Heart left ventricle (tissue), 16 donors: ENCODE results near the gene BHLHA15. TPM values are rescaled to one million over a fixed set of nuclear protein-coding genes. Genes with fewer than 3 reads are reported as not detected.

Source experiments
- ATAC-seq, 4 donors: fragments of 200-7000 bp; cut with Tn5 transposase; one replicate each; pipeline ENCODE4 v1.9.1; 2020 to 2022; ENCODE audit warnings: moderate library complexity in 4 of 4, mild to moderate bottlenecking in 3 of 4, moderate number of reproducible peaks in 1 of 4
- DNase-seq, 5 donors: peaks; one replicate each; pipeline ENCODE4 v3.0.0-alpha.2; 2020
- H3K27ac ChIP-seq, 12 donors: fragments of 200-600 bp; sonication (generic) in 4 of 12; one replicate each; pipeline versions ENCODE4 v1.5.0 to v1.8.0; 2016 to 2022; ENCODE audit warnings: mild to moderate bottlenecking in 2 of 12
- H3K27me3 ChIP-seq, 9 donors: fragments of 200-600 bp; sonication (generic) in 2 of 9; one replicate each; pipeline versions ENCODE4 v1.5.1 to v1.8.0; 2016 to 2022; ENCODE audit warnings: mild to moderate bottlenecking in 3 of 9
- H3K36me3 ChIP-seq, 9 donors: fragments of 200-600 bp; sonication (generic) in 2 of 9; one replicate each; pipeline versions ENCODE4 v1.5.0 to v1.8.0; 2018 to 2022; ENCODE audit warnings: mild to moderate bottlenecking in 2 of 9
- H3K4me1 ChIP-seq, 12 donors: fragments of 200-600 bp; sonication (generic) in 4 of 12; one replicate each; pipeline versions ENCODE4 v1.5.0 to v1.8.0; 2016 to 2022; ENCODE audit warnings: mild to moderate bottlenecking in 3 of 12
- H3K4me3 ChIP-seq, 12 donors: fragments of 200-600 bp; sonication (generic) in 4 of 12; one replicate each; pipeline versions ENCODE4 v1.5.0 to v1.8.0; 2017 to 2022; ENCODE audit warnings: mild to moderate bottlenecking in 9 of 12, moderate library complexity in 4 of 12
- H3K9me3 ChIP-seq, 12 donors: fragments of 200-600 bp; sonication (generic) in 4 of 12; one replicate each; pipeline versions ENCODE4 v1.5.0 to v1.8.0; 2016 to 2022; ENCODE audit warnings: mild to moderate bottlenecking in 1 of 12
- POLR2A ChIP-seq, 2 donors: fragments of 450-650 bp; IDR thresholded peaks; one replicate each; pipeline ENCODE4 v1.6.1; 2017; ENCODE audit warnings: antibody characterized with exemption in 2 of 2, mild to moderate bottlenecking in 2 of 2, moderate library complexity in 2 of 2
- WGBS, 4 donors: extraction: QIAGEN DNeasy Blood & Tissue Kit in 2 of 4; methylation state at CpG; one replicate each; pipeline versions ENCODE4 v1.1.5 to v1.1.7; 2013 to 2018; 5-methylcytosine and 5-hydroxymethylcytosine counted together
- intact Hi-C, 10 donors: fragments of 100-400 bp; cut with DNase I; formaldehyde crosslinking; loops; one replicate each; pipeline versions ENCODE4 v1.11.1 to v1.14.2; 2022
- polyA plus RNA-seq, 2 donors: library from polyadenylated mRNA; stranded (reverse); fragments of 200-250 nt; gene quantifications; one replicate each; pipeline ENCODE4 v1.2.3, GENCODE V29; 2013
- total RNA-seq, 9 donors: library from RNA; depleted of rRNA in 2 of 9; stranded (reverse); fragments of >200 nt in 2 of 9; fragmentation: NEBNext Ultra II Directional in 3 of 9; extraction: Animal tissue kit (Norgen Biotek cat#: 25700) in 3 of 9; gene quantifications; one replicate each; pipeline versions ENCODE4 v1.1.0 to v1.2.4, GENCODE V29; 2016 to 2023
- TF ChIP-seq, protein P1 (sequence below), 12 donors: fragments of 200-600 bp; sonication (generic) in 4 of 12; IDR thresholded peaks; one replicate each; pipeline versions ENCODE4 v1.5.0 to v1.8.0; 2018 to 2022; ENCODE audit warnings: antibody characterized with exemption in 12 of 12, mild to moderate bottlenecking in 5 of 12
- donor health status: ischemic (EF 13 %, LVEDD 7.1; RV severe dilation, severe dysfunction).
- donor health status: healthy with polysubstance abuse.
- donor health status: DM: no; HTN: yes; CAD: no.
- donor health status: DM: no; HTN: no; CAD: no.
- donor health status: ischemic (EF 25% LVEDD 6.9; RV normal size, moderate dysfunction).
- donor health status: ischemic (EF 25% LVEDD 5.7; RV mildly dilated, moderate dysfunction).
- donor health status: healthy.
- donor health status: DM: yes; HTN: yes; CAD: no.
- donor health status: ischemic (EF 35%, LVEDD 5.7; RV mildly dilated, moderate dysfunction).
- donor health status: nonischemic (EF 11% LVEDD 7.7; RV severe dilation, severe dysfunction).
- donor health status: DM: yes; HTN: yes; CAD: no.
- donor health status: PGD.
- donor health status: ischemic (EF 29% LVEDD 5.4; RV normal size, mild dysfunction).
- donor health status: nonischemic (EF 23%, LVEDD 6.1; RV moderate dilation, normal function).

Gene BHLHA15
- total and polyA plus RNA-seq, 11 donors, result 0.26 to 1.3 (median 0.61) TPM; not detected in 8

DNA sequence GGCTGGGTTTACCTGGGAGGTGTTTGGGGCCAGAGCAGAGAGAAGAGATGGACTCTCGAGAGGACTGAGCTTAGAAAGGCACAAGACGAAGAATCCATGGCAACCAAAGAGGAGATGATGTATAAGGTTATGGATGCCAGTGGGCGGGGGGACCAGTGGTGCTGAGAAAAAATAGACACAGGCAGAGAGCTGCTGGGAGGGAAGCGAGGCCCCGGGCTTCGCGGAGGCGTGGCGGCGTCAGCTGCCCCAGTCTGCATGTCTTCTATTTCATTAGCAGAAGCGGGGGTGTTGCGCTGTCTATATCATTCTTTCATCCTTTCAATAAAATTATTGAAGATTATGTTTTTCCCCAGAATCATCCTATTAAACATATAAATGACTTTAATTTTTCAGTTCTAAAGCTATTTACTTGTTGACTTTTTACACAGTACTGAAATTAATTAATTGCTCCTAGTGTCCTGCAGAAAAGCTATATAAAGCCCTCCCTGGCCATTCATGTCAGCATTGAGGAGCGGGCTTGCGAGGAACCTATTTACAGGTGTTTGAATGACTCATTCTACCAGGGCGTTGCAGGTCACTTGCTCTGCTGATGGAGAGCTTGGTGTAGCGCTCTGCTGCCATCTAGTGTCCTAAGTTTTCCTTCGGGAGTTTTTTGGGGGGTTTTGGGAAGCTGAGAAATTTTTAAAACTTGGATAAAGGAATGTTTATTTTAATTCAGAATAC, 42.9 kb upstream of the BHLHA15 start:
- H3K4me3 ChIP-seq, result no peak overlapping the region
- peaks cover 0 to 23% (median 17%) of the 10 kb centered on the region in 9 donors for H3K36me3 ChIP-seq
- intact Hi-C loops, result loop anchor here (1.0 to 5.0 kb wide), 6 partner anchors 61 to 148 kb away; partner anchors contain the start of gene LMTK2 (in 7 of the 10)
- H3K9me3 ChIP-seq, result no peaks in the 10 kb centered on the region
- WGBS, 4 donors, result 60 to 68% (median 65%) methylated on average over 17 of the region's 17 CpGs
- no peak overlapping the region for H3K27ac ChIP-seq
- no peaks in the 10 kb centered on the region for H3K27me3 ChIP-seq
- TF ChIP-seq, protein P1, sequence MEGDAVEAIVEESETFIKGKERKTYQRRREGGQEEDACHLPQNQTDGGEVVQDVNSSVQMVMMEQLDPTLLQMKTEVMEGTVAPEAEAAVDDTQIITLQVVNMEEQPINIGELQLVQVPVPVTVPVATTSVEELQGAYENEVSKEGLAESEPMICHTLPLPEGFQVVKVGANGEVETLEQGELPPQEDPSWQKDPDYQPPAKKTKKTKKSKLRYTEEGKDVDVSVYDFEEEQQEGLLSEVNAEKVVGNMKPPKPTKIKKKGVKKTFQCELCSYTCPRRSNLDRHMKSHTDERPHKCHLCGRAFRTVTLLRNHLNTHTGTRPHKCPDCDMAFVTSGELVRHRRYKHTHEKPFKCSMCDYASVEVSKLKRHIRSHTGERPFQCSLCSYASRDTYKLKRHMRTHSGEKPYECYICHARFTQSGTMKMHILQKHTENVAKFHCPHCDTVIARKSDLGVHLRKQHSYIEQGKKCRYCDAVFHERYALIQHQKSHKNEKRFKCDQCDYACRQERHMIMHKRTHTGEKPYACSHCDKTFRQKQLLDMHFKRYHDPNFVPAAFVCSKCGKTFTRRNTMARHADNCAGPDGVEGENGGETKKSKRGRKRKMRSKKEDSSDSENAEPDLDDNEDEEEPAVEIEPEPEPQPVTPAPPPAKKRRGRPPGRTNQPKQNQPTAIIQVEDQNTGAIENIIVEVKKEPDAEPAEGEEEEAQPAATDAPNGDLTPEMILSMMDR (IDR thresholded peaks at IDR 0.05), result peak; percentile 57 to 93 (median 84)
- no peak for TF ChIP-seq POLR2A (IDR thresholded peaks at IDR 0.05)
- H3K4me1 ChIP-seq, result peaks cover 0 to 16% (median 5%) of the 10 kb centered on the region in 12 donors
- peak in 3 of 4 donors; percentile 48 to 68 (median 67) for ATAC-seq
- peak in 2 of 5 donors; percentile 44 to 50 for DNase-seq

DNA sequence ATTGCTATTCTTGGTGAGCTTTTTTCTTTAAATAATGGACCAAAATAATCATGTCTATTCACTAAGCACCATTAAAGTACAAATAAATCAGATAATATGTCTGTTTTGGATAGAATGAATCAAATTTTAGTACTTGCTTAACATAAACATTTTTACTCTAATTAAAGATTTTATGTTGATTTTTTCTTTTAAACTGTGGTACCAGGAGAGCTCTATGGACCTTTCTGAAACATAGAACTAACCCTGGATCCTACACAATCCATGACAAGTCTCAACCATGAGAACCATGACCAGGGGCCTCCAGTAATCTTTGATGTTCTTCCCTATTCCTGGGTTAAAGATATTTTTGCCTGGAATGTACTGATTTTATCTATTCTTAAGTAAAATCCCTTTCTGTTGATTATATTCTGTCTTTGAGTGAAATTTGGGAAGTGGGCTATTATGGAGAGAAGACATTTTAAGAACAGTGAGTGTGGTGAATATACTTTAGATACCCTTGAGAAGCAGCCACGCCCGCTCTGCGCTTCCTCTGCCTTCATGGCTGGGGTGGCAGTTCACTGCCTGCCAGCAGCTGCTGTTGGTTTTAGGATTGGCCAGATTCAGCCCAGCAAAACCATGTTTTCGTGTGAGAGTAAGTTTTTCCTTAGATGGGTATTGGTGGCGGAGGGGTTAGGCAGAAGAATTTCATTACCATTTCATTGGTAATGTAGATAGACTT, 42.2 kb upstream of the BHLHA15 start:
- H3K27me3 ChIP-seq, result no peaks in the 10 kb centered on the region
- intact Hi-C loops, result loop anchor here (1.0 to 5.0 kb wide), 6 partner anchors 62 to 148 kb away; partner anchors contain the start of gene LMTK2 (in 7 of the 10)
- H3K4me3 ChIP-seq, result no peak overlapping the region
- no peak for DNase-seq
- peaks cover 0 to 29% (median 17%) of the 10 kb centered on the region in 9 donors for H3K36me3 ChIP-seq
- no peaks in the 10 kb centered on the region for H3K9me3 ChIP-seq
- H3K4me1 ChIP-seq, result peaks cover 0 to 12% (median 2%) of the 10 kb centered on the region in 12 donors
- no peak overlapping the region for H3K27ac ChIP-seq
- WGBS, 4 donors, result 89 to 95% (median 92%) methylated on average over 5 of the region's 5 CpGs
- no peak for TF ChIP-seq POLR2A (IDR thresholded peaks at IDR 0.05)
- TF ChIP-seq, protein P1 (IDR thresholded peaks at IDR 0.05), result peak in 2 of 12 donors; percentile 1 to 30
- ATAC-seq, result no peak

DNA sequence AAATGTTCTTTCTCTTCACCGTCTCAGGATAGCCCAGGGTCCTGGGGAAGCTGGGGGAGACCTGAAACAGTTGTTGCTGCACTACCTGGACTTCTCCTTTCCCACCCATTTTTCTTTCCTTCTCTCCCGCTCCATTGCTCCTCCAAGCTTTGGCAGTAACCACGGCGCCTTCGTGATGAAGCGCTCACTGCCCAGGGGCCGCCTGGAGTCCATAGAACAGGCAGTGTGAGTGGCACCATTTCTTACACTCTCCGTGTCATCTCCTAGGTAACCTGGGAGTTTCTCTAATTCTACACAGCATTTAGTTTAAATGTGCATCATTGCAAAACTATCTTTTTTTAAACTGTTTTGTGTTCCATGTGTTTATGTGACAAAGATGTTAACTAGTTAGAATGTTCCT, 40.3 kb upstream of the BHLHA15 start:
- TF ChIP-seq POLR2A (IDR thresholded peaks at IDR 0.05), result no peak
- TF ChIP-seq, protein P1 (IDR thresholded peaks at IDR 0.05), result no peak
- WGBS, 4 donors, result 92 to 95% (median 95%) methylated on average over 8 of the region's 8 CpGs
- no peak overlapping the region for H3K4me3 ChIP-seq
- ATAC-seq (no peak), DNase-seq (no peak)
- intact Hi-C loops, result no loop called here
- no peaks in the 10 kb centered on the region for H3K27me3 ChIP-seq
- no peaks in the 10 kb centered on the region for H3K9me3 ChIP-seq
- no peak overlapping the region for H3K27ac ChIP-seq
- peaks cover 0 to 48% (median 29%) of the 10 kb centered on the region in 9 donors for H3K36me3 ChIP-seq
- H3K4me1 ChIP-seq, result peaks cover 0 to 14% (median 1%) of the 10 kb centered on the region in 12 donors

DNA sequence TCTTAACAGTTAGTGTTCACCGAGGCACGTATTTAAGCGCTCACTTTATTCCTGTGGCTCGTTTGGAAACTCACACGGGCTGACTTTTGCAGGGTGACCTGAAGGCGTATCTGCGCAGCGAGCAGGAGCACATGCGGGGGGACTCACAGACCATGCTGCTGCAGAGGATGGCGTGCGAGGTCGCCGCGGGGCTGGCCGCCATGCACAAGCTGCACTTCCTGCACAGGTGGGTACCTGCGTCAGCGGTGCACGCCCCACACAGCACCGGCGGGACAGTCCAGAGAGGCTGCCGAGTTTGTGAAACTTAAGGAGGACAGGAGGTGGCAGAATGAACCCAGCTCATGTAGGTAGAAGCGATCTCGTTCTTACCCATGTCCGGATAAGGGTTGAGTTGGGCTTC, 39.8 kb upstream of the BHLHA15 start:
- ATAC-seq (no peak), DNase-seq (no peak)
- intact Hi-C loops, result no loop called here
- Histone ChIP-seq H3K36me3 (peaks cover 0 to 50% (median 29%) of the 10 kb centered on the region in 9 donors), H3K27ac (no peak overlapping the region), H3K27me3 (no peaks in the 10 kb centered on the region), H3K9me3 (no peaks in the 10 kb centered on the region), H3K4me1 (peaks cover 0 to 13% (median 1%) of the 10 kb centered on the region in 12 donors), H3K4me3 (no peak overlapping the region)
- 95 to 97% (median 96%) methylated on average over 24 of the region's 24 CpGs for WGBS, 4 donors
- TF ChIP-seq, protein P1 (IDR thresholded peaks at IDR 0.05), result no peak
- TF ChIP-seq POLR2A (IDR thresholded peaks at IDR 0.05), result no peak
